GM20431 (cell line): ENCODE measurements around the gene CCDC33.

ENCODE experiments used
- in situ Hi-C: fragments of 300-500 bp; cut with MseI, MboI; formaldehyde crosslinking; loops from one replicate; pipeline ENCODE4 v1.15.0; 2020; ENCODE audit warnings: low sequenced_read_pairs; ENCODE audit not compliant: unreplicated experiment

The CCDC33 gene

DNA sequence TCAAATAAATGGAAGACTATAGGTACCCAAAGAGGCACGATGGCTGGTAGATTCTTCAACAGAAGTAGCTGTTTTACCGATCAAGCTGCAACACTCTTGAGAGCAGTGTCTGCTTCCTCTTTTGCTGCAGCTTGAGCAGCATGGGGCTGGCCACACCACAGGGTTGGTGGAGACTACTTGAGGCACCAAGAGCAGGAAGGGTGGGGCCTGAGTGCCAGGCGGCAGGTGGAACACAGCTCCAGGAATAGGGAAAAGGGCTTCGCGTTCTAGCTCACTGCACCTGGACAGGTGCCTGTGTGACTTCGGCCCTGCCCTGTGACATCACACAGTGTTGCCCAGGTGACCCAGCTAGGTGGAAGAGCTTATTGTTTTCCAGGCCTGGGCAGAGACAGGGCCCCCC is at the start of gene CCDC33:
CCDC33 (plus strand) TSS at position 365 of the 400 bp plus-strand sequence. CDS start 394 bp downstream, outside the sequence.
- in situ Hi-C loops, result no loop called here

DNA sequence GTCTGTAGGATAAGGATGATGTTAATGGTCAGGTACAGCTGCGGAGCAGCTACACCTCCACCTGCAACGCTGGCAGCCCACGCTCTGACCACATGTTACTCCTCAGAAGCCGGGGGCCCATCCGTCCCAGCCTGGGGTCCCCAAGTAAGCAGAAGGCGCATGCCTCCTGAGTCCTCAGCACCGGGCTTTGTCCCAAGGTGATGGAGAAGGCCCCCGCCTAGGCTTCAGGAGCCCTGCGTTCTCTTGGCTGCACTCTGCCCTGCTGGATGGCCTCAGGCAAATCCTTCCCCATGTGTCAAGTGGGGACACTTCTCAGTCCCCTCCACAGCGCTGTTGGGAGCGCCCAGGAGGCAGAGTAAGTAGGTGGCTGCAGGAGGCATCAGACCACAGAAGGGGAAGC is 47.9 kb upstream of the CCDC33 start:
- in situ Hi-C loops, result no loop called here

DNA sequence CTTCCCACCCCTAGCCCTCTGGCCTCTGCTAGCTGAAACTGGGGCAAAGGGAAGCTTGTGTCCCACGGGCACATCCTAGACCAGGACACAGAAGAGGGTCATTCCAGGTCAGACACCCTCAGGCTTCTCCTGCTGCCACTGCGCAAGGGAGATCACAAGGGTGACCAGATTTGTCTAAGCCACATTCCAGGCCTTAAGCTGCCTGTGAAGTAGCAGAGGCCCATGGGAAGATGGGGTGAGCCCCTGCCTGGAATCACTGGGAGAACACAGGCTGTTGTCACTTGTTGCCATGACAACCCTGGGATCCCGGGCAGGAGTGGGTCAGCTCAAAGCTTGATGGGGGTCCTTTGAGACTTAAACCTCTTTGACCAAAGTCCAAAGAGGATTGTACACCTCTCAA is 44.3 kb upstream of the CCDC33 start:
- in situ Hi-C loops, result no loop called here

DNA sequence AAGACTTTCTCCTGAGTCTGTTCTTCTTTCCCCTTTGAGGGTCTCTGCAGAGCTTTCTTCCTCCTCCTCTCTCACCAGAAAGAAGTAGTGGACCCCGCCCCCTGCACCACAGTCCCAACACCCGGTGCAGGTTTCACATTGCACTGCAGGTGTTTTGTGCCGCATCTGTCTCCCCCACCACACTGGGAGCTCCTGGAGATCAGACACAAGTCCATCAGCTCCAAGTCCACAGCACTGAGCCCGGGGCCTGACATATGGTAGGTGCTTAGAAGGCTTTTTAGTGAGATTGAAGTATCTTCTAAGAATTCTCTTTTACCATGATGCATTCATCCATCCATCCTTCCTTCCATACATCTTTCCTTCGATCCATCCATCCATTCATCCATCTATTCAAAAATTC is 43.4 kb upstream of the CCDC33 start:
- in situ Hi-C loops, result no loop called here

DNA sequence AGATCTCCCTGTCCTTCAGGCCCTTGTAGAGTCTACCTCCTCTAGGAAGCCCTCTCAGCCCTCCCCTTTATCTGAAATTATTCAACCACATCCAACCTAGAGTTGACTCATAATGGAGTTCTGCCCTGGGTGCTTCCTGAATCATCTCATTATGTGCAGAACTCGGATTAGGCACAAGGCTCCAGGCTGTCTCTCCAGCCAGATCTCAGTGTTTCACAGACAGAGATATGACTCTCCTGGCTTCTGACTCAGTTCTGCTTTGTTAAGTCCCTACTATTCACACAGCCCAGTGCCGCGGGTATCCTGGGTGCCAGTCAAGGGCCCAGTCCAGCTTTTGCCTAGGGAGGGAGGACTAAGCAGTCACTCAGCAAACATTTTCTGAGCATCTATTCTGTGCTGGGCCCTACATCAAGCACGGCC is 42.8 kb upstream of the CCDC33 start:
- in situ Hi-C loops, result no loop called here

DNA sequence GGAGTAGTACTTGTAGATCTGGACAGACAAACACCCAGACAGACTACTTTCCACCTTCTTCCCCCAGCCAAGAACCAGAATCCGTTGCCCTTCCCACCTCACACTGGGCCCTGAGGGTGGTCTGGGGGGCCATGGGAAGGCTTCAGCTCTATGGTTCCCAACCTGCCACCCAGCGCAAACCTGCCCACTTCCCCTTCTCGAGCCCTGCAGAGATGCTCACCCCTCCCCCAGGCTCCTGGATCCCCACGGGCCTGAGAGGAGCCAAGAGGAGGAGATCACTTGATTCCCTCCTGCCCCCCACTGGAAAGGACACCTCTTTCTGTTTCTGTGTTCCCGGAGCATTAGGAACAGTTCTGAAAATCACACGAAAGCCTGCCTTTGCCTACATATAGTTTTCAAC is 42.2 kb upstream of the CCDC33 start:
- in situ Hi-C loops, result no loop called here

DNA sequence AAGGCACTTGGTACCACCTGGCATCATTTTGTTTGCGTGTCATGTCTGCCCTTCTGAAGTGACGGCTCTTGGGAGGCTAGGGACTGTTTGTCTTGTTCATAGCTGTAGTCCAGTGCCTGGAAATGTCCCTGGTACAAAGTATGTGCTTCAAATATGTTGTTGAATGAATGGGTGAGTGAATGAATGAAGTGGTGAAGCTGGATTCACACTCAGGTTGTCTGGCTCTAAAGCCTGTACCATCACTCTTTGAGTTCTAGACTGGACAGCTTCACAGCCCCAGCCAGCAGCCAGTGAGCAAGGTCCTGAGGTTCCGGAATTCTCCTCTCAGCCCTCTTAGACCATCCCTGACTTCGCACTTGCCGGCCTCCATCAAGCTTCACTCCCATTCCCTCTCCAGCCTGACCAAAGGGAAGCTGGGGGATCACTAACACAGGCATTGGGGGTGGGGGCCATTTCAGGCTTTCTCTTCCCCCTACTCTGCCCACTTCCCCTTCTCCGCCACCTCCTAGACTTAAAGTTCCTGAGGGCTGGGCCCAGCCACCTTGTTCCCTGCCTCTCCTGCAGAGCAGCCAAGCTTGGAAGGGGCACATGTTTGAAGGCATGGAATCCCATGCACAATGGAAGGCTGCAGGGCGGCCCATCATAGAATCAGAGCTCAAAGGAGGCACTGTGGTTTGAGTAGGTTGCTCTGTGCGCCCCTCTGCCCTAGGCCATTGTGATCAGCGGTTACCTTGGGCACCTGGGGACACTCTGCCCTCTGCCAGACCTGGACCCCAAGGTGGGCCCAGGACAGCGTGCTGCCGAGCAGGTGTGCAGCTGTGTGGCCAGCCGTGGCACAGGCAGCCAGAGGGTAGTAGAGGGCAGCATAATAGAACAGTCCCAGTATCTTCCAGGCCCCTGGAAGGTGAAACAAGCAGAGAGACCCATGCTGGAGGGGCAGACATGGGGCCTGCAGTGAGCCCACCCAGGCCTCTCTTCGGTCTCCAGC is 41.3 kb upstream of the CCDC33 start:
- in situ Hi-C loops, result no loop called here

DNA sequence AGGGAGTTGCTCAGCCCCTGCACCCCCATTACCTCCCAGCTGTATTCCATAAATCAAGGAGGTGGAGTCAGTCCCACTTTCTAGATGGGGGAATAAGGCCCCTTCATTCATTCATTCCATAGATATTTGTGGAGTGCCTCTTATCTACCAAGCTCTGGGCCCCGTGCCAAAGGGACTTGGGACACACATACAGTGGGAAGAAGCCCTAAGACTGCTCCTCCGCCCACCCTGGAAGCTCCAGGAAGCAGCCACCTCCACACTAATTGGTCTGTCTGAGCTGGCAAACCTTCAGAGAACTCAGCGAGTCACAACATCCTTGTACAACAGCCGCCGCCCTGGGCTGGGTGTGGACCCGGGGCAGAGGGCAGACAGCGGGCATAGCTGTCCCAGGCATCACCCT is 40.0 kb upstream of the CCDC33 start:
- in situ Hi-C loops, result no loop called here

DNA sequence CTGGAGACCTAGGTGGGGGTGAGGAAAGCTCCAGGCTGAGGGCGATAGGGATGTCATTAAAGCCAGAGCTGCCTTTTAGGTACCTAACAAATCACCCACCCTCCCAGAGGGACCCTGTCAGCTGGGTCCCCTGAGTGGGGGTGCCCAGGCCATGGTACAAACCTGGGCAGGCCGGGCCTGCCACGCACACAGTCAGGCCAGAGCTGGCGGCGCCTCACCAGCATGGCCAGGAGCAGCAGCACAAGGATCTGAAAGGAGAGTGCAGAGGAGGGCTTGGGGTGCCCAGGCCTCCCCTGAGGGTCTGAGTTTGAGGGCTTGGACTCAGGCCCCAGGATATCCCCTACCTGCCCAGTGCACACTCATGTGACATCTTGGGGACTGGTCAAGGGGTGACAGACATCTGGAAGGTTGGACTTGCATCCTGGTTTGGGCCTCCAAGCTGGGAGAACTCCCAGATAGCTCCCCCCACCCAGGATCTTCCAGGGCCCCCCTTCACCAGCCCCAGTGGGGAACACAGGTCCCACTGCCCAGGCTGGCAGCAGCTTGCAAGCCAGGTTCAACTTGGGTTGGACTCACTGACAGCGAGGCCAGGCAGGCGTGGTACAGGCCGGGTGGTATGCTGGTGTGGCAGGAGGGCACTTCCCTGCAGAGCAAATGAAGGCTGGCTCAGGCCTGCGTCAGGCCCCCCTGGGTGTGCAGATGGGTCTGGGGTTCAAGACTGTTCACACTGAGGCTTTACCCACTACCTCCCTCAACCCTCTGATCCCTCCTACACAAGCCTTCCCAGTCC is 38.8 kb upstream of the CCDC33 start:
- in situ Hi-C loops, result no loop called here

DNA sequence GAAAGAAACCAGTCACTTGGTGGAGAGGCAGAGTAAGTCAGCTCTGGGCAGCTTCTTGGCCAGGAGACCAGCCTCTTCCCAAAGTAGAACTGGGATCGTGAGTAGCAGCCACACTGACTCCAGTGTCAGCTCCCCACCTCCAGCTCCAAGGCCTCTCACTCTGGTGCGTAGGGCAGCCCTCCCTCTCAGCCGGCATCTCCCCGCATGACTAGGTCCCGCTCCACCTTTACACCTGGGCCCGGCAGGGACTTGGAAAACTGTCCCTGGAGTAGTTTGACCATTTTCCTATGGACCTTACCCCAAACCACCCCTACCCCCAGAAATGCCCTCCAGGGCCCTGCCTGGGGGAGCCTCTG is 36.9 kb upstream of the CCDC33 start:
- in situ Hi-C loops, result no loop called here

DNA sequence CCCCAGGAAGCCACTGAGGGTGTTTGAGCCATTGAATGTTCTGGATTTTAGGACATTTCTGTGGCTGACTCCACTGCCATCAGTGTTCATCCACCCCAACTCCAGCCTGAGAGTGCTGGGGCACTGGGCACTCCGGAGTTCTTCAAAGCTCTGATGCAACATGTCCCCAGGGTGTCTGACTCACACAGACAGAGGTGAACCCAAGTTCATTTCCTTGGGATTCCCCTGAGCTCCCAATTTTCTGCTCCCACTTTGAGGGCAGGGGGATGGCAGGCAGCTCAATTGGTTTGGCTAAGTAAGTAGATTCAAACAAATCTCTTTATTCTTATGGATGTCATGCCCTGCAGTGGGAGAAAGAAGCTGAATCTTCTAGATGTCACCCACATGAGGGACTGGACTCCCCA is 35.7 kb upstream of the CCDC33 start:
- in situ Hi-C loops, result no loop called here

DNA sequence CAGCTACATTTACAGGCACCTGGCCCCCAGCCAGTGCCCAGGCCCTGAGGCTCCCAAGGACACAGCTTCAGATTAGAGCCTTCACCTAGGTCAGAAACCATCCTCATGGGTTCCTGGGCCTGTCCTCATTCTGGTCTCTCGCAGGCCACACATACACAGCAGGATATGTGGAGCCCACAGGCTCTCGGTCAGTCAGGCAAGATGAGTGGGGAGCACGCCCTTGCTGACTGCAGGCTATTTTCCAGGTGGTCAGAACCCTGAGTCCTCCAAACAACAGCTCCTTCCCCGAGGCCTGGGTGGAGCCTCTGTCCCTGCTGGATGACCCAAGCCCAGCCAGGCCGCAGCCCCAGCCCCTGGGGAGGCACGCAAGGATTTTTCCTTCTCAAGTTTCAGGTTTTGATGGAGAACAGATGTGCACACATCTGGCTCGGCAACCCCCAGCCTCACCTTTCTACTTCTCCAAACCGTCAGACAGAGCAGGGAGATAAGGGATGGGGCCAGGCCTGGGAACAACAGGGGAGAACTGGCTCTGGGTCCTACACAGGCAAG is 35.2 kb upstream of the CCDC33 start:
- in situ Hi-C loops, result no loop called here

DNA sequence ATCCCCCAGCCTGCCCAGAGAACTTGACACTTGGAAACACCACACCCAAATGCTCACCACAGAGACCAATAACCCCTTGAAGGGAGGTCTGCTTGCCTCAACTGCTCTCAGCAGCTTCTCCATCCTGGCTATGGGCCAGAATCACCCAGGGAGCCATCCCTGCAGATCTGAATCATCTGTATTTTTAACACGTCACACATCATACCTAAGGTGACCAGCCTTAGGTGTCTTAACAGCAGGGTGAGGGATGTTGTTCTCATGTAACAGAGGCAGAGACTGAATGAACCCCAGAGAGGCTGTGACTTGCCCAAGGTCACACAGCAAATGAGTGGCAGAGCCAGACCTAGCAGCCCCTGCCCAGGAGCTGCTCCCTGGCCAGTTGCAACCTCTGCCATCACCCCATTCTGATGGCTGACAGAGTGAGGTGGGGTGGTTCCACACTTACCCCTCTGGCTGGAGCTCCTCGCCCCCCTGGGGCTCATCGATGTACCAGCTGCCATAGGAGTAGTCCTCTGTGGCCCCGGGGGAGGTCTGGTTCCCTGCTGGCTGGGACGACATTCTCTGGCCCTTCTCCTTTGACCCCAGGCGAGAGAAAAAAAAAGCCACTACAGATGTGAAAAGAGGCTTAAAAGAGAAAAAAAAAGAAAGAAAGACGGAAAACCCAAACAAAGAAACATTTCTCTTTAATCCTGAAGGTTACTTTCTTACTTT is 34.3 kb upstream of the CCDC33 start:
- in situ Hi-C loops, result no loop called here

DNA sequence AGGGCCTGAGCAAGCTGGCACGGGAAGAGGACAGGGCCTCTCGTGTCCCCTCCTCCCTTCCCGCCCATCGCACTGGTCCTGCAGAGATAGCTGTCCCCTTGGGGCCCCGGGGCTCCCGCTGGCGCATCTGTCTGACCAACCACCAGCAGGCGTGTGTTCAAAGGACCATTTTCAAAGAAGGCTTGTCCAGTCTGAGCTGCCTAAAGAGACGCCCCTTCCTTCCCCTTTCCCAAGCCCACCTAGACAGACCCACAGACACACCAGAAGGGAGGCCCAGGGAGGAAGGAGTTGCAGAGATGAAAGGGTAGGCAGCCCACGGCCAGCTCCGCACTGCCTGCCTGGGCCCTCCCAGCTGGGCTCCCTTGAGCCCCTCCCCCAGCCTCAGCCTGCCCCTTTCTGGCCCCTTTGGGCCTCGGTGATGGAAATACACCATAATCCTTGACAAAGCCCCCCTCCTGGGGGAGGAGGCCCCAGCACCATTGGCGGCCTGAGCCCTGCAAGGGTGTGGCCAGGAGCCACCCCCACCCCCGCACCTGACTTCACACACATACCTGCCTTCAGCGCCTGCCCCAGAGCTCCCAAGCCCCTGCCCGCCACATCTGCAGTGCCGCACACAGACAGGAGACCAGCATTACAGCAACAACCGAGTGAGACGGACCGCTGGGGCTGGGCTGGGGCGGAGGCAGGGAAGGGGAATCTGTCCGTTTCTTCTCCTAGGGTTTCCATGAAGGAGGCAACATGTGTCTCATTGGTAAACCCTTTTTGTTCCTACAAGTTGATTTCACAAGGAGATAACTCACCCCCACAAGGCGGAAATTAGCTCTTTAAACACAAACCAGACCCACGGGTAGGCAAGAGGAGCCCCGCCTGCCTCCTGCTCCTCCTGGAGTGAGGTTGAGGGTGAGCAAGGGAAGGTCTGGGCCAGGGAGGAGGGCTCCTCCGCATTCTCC is 33.4 kb upstream of the CCDC33 start, which contains the start of gene STRA6:
STRA6 (minus strand) TSS at position 336 of the 950 bp plus-strand sequence. CDS start 520 bp downstream, outside the sequence.
- in situ Hi-C loops, result no loop called here

DNA sequence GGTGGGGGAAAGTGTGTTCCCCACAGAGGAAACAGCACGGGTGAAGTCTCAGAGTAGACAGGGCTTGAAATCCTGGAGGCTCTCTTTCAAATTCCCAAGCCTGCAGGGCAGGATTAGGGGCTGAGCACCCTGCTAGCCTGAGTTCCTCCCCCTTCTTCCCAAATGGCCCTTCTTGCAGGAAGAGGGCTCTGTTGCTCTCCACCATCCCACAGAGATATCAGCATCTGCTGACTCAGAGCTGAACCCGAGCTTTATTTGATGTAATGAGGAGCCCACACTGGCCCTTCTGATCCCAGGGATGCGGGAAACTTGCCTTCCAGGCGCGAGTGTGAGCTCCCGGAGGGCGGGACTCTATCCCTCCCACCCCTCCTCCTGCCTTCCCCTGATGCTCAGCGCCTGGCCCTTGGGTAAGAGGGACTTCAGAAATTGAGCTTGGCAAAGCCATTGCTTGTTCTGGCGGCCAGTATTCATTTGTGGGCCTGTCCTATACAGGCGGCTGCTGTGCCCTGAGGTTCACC is 32.2 kb upstream of the CCDC33 start:
- in situ Hi-C loops, result no loop called here

DNA sequence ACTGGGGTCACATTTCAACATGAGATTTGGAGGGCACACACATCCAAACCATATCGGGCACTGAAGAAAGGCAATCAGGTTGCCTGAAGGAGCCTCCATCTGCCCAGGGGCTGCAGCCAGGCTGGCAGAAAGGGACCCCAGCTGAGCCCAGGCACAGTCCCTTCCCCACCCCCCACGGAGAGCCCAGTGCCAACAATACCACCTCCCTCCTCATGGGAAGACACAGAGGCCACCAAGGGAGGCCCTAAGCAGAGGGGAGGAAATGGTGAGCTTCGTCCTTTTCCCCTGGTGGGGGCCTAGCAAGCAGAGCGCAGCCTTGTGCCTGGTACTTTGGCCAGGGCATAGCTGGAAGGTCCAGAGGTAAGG is 30.6 kb upstream of the CCDC33 start:
- in situ Hi-C loops, result no loop called here

DNA sequence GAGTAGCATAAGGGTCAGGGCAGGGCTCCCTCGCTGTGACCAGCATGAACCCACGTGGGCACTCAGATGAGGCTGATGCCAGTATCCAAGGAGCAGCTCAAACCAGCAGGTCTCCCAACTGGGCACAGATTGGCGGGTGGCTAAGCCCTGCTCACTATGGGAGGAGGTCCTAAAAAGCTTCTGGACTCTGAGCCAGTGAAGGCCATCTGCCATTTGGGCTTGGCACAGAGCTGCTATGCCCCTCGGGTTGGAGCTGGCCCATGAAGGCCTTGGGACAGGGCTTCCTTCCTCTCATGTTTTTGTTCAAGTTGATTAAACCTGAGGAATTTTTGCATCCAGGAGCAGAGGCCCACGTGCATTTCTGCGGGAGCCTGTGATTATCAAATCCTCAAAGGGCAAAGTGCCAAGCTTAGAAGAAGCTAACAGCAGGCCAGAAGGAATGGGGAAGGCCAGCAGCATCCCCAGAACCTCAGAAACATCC is 29.3 kb upstream of the CCDC33 start:
- in situ Hi-C loops, result no loop called here

DNA sequence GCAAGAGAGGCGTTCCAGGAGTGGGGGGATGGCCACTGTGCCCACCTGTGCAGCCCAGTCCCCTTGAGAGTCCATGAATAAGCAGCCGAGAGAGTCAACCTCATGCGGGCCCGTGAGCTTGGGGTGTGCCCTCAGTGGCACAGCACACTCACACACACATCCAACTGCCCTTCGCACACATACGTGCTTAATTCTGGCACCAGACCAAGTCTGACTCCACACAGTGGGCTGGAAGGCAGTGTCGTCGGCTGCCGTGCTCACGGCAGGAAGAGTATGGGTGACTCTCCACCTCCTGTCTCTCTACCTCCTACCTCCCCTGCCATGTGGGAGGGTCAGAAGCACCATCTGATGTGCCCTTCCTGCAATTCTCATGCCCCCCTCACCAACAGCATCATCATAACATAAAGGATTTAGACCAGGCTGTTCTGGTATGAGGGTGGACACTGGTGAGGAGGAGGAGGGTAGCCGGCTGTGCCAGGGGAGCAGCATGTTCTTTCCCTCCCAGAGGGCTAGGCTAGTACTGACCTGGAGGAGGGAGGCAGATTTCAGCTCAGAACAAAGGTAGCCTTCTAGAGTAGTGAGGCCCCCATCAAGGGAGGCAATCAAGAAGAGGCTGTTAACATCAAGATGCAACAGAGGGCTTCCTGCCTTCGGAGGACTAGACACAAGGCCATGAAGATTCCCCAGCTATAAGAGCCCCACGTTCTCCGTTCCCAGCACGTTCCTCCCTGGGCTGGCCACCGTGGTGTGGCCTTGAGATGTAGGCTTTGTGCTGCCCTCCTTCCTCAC is 28.3 kb upstream of the CCDC33 start:
- in situ Hi-C loops, result no loop called here
